ENCODE results near the gene CCDC71. TPM values are rescaled to one million over a fixed set of nuclear protein-coding genes. Genes with fewer than 3 reads are reported as not detected.

Gene CCDC71
- total and polyA plus RNA-seq, 2 of the 13 experiments (the other 11 are each of a cell fraction or from before 2014, with no cell fraction given): 9.7 to 14.3 TPM

DNA sequence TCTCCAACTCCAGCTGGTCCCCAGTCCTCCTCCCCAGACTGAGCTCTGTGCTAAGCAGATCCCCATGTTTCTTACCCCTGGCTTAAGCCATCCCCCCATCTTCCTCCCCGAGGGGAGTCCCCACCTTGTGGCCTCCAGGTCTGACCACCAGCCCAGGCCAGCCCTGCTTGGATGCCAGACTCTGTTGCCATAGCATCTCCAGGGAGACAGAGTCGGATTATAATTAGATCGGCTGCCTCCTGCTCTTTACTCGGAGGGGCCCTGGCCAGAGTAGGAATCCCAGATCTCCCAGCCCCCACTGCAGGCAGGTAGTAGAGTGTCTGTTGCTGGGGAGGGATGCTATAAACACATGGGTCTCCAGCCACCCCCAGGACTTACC, 7.7 kb upstream of the CCDC71 start (continued):
- no peak for TF ChIP-seq ZBTB21 (CRISPR knock-in tag; IDR thresholded peaks at IDR 0.05)
- no peak for TF ChIP-seq CHCHD3 (CRISPR knock-in tag; IDR thresholded peaks at IDR 0.05)
- TF ChIP-seq RNF2 (conservative IDR thresholded peaks at IDR 0.05; ENCODE audit: low read depth): no peak
- TF ChIP-seq YEATS2 (CRISPR knock-in tag; IDR thresholded peaks at IDR 0.05; ENCODE audit: borderline replicate concordance): no peak
- no peak for TF ChIP-seq RBM22 (optimal IDR thresholded peaks at IDR 0.05; ENCODE audit: low read length)
- no peak for TF ChIP-seq ZNF746 (CRISPR knock-in tag; IDR thresholded peaks at IDR 0.05)
- TF ChIP-seq, protein P1, sequence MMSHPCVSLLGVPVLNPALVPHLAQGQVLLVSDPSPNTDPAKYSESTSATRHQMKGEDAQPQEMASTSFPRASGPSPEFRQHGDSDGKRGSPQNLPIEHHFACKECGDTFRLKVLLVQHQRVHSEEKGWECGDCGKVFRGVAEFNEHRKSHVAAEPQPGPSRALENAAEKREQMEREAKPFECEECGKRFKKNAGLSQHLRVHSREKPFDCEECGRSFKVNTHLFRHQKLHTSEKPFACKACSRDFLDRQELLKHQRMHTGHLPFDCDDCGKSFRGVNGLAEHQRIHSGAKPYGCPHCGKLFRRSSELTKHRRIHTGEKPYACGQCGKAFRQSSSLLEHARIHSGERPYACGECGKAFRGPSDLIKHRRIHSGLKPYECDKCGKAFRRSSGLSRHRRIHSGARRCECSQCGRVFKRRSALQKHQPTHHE (CRISPR knock-in tag; IDR thresholded peaks at IDR 0.05; ENCODE audit: borderline replicate concordance): no peak
- no peak for TF ChIP-seq GFI1 (CRISPR knock-in tag; IDR thresholded peaks at IDR 0.05; ENCODE audit: borderline replicate concordance)

DNA sequence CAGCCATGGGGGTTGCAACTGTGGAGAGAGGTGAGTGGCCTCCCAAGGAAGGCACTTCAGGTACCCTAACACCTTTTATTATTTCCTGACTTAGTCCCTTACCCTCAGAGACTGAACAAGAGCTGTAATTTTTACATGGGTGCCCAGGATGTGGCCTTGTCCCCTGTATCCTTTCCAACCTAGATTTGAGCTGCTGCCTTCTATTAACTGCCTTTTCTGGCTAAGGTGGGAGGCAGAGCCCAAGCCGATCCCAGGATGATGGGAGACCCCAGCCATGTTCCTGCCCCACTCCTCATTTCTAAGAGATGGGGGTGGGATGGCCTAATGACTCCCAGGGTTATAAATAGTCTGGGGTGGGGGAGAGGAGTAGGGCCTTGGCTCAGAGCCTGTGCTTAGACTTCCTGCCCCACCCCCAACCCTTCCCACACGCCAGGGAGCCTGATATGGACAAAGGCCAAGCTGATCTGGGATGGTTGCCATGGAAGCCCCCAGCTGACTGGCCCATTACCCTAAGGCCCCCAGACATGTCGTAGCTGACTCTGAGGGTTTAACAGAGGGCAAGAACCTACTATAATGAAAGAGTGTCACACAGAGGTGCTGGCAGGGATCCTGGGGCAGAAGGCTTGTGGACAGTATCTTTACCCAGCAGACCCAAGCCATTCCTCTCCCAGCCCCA, 7.1 kb upstream of the CCDC71 start:
- H3K4me3 ChIP-seq (replicated peaks in 1 of 3; ENCODE audit: insufficient read depth in 1 of 3, low read depth in 2 of 3, low read length in 3 of 3): peak overlapping the region in 1 of 3 experiments; percentile 80; a peak in 2 of 6 replicates
- no peaks in the 10 kb centered on the region for H3K27me3 ChIP-seq (ENCODE audit: control insufficient read depth in 1 of 2, insufficient read depth in 2 of 2, low read length in 2 of 2)
- no peaks in the 10 kb centered on the region for H4K20me1 ChIP-seq (ENCODE audit: insufficient read depth, low read length)
- ATAC-seq (no peak), DNase-seq (ENCODE audit: low spot score) (peak; percentile 41), FAIRE-seq (peak; percentile 46)
- WGBS (ENCODE audit: low lambda C conversion rate): 13% methylated on average over 2 of the region's 3 CpGs
- peaks cover 0 to 1% of the 10 kb centered on the region in 2 experiments; a peak in 1 of 5 replicates for H3K36me3 ChIP-seq (replicated peaks in 1 of 2; ENCODE audit: control insufficient read depth in 1 of 2, insufficient read depth in 2 of 2, low read length in 2 of 2)
- no peaks in the 10 kb centered on the region for H3K79me2 ChIP-seq (ENCODE audit: insufficient read depth, low read length)
- peak overlapping the region; percentile 96 for H3K4me2 ChIP-seq (ENCODE audit: low read depth, low read length)
- CTCF ChIA-PET (ENCODE audit: low intra/inter-chr PET ratio, low total read pairs): no interaction called here
- peak overlapping the region; percentile 81 for H3K9ac ChIP-seq (ENCODE audit: insufficient read depth, low read depth, low read length)
- in situ Hi-C loops (cut with HindIII; ENCODE audit: extremely low pct_ligation_motif_present, low pct_unique_long_range_greater_than_20kb): loop anchor here (25.0 kb wide), 1 partner anchor 264 kb away; the partner anchor contains the start of gene NICN1
- TSS peak; percentile 24 for BruUV-seq (replicated peaks)
- no peaks in the 10 kb centered on the region for H3K9me3 ChIP-seq (ENCODE audit: low read length)
- no peak overlapping the region for H2AFZ ChIP-seq (ENCODE audit: low read length)
- H3K27ac ChIP-seq (ENCODE audit: extremely low read length, insufficient read depth, low read length): no peak overlapping the region
- H3K4me1 ChIP-seq (ENCODE audit: insufficient read depth, low read length): peaks cover 42% of the 10 kb centered on the region
- POLR2A ChIA-PET: no interaction called here
- intact Hi-C loops (cut with micrococcal nuclease; ENCODE audit: unreplicated experiment): no loop called here
- TF ChIP-seq ZNF678 (CRISPR knock-in tag; IDR thresholded peaks at IDR 0.05): no peak
- no peak for TF ChIP-seq NR2F6 (IDR thresholded peaks at IDR 0.05)
- TF ChIP-seq NR2F6 (CRISPR knock-in tag; IDR thresholded peaks at IDR 0.05): peak; percentile 6; the same call in 1 of the 2 replicates
- no peak for TF ChIP-seq RFXAP (CRISPR knock-in tag; IDR thresholded peaks at IDR 0.05; ENCODE audit: borderline replicate concordance)
- no peak for TF ChIP-seq FIP1L1 (IDR thresholded peaks at IDR 0.05; ENCODE audit: borderline replicate concordance, insufficient read depth, low read depth, low read length)
- no peak for TF ChIP-seq NFKB2 (CRISPR knock-in tag; IDR thresholded peaks at IDR 0.05; ENCODE audit: borderline replicate concordance)
- TF ChIP-seq MXD4 (CRISPR knock-in tag; IDR thresholded peaks at IDR 0.05): no peak
- TF ChIP-seq SYNCRIP (IDR thresholded peaks at IDR 0.05; ENCODE audit: insufficient read depth, low read depth, low read length): no peak
- no peak for TF ChIP-seq ZNF550 (CRISPR knock-in tag; IDR thresholded peaks at IDR 0.05; ENCODE audit: borderline replicate concordance)
- no peak for TF ChIP-seq ZNF563 (CRISPR knock-in tag; IDR thresholded peaks at IDR 0.05)
- TF ChIP-seq, protein P2, sequence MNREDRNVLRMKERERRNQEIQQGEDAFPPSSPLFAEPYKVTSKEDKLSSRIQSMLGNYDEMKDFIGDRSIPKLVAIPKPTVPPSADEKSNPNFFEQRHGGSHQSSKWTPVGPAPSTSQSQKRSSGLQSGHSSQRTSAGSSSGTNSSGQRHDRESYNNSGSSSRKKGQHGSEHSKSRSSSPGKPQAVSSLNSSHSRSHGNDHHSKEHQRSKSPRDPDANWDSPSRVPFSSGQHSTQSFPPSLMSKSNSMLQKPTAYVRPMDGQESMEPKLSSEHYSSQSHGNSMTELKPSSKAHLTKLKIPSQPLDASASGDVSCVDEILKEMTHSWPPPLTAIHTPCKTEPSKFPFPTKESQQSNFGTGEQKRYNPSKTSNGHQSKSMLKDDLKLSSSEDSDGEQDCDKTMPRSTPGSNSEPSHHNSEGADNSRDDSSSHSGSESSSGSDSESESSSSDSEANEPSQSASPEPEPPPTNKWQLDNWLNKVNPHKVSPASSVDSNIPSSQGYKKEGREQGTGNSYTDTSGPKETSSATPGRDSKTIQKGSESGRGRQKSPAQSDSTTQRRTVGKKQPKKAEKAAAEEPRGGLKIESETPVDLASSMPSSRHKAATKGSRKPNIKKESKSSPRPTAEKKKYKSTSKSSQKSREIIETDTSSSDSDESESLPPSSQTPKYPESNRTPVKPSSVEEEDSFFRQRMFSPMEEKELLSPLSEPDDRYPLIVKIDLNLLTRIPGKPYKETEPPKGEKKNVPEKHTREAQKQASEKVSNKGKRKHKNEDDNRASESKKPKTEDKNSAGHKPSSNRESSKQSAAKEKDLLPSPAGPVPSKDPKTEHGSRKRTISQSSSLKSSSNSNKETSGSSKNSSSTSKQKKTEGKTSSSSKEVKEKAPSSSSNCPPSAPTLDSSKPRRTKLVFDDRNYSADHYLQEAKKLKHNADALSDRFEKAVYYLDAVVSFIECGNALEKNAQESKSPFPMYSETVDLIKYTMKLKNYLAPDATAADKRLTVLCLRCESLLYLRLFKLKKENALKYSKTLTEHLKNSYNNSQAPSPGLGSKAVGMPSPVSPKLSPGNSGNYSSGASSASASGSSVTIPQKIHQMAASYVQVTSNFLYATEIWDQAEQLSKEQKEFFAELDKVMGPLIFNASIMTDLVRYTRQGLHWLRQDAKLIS (CRISPR knock-in tag; IDR thresholded peaks at IDR 0.05): no peak
- TF ChIP-seq, protein P3, sequence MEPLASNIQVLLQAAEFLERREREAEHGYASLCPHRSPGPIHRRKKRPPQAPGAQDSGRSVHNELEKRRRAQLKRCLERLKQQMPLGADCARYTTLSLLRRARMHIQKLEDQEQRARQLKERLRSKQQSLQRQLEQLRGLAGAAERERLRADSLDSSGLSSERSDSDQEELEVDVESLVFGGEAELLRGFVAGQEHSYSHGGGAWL (CRISPR knock-in tag; IDR thresholded peaks at IDR 0.05): no peak

All from HepG2 (cell line).